WTC11 (cell line): ENCODE data around the gene IL17F.

Experiments
- CREB1 ChIP-seq: sonication (generic); formaldehyde crosslinking; IDR thresholded peaks from 2 replicates; pipeline ENCODE4 v1.8.0; 2023; ENCODE audit warnings: mild to moderate bottlenecking, missing genetic modification reagents
- CTCF ChIP-seq: fragments of 200-600 bp; IDR thresholded peaks from 2 replicates; pipeline ENCODE4 v1.8.0; 2022; ENCODE audit warnings: antibody characterized with exemption
- KAT7 ChIP-seq: sonication (generic); formaldehyde crosslinking; IDR thresholded peaks from 2 replicates; pipeline ENCODE4 v1.8.1; 2023; ENCODE audit warnings: missing genetic modification reagents, mild to moderate bottlenecking, borderline replicate concordance
- ZNF423 ChIP-seq: fragments of 250-450 bp; sonication (Bioruptor Pico); IDR thresholded peaks from 2 replicates; pipeline ENCODE4 v2.1.2; 2022; ENCODE audit warnings: mild to moderate bottlenecking, moderate library complexity

- TF ChIP-seq CTCF (no peak), KAT7 (CRISPR knock-in tag) (no peak), ZNF423 (no peak), CREB1 (CRISPR knock-in tag) (no peak)
Measured at GRCh38 chr6:52233005-52233404, 11.3 kb downstream of the IL17F start.
